HCT116 (cell line): ENCODE data around the gene TNNI3. TPM values are rescaled to one million over a fixed set of nuclear protein-coding genes. Genes with fewer than 3 reads are reported as not detected.

Experiments
- ATAC-seq: fragments of 200-7000 bp; cut with Tn5 transposase; 2 replicates; pipeline ENCODE4 v1.9.1; 2020; ENCODE audit warnings: mild to moderate bottlenecking, moderate library complexity
- BruUV-seq: library from RNA; stranded (reverse); fragments of 400-500 nt; replicated peaks from 2 replicates; lab custom pipeline; 2021; lab: Mats Ljungman, UMichigan
- CTCF ChIA-PET: fragments of 300-600 bp; sonication (Branson Sonifier 250); formaldehyde crosslinking; loops from one replicate; lab custom pipeline; 2021; ENCODE audit warnings: antibody characterized with exemption; lab: Charles Lee
- POLR2A ChIA-PET: fragments of 300-600, 350-600 bp; sonication (Branson Sonifier 250); formaldehyde crosslinking; loops from one replicate; lab custom pipeline; 2021; ENCODE audit warnings: antibody characterized with exemption; lab: Charles Lee
- RAD21 ChIA-PET, 2 experiments: fragments of 300-600 bp; sonication (Branson Sonifier 250); formaldehyde crosslinking; loops; one replicate each; lab custom pipeline; 2023; ENCODE audit warnings: low total read pairs in 2 of 2; ENCODE audit not compliant: uncharacterized antibody in 2 of 2, unreplicated experiment in 2 of 2, low non-redundant PET in 1 of 2; lab: Charles Lee
- DNase-seq: peaks from one replicate; pipeline ENCODE4 v3.0.0-alpha.2; 2010; ENCODE audit warnings: low read depth, low spot score
- H2AFZ ChIP-seq: fragments of 200-600 bp; shearing (Covaris generic), sonication (generic); 2 replicates; pipeline ENCODE4 v1.6.1; 2017; ENCODE audit warnings: low read depth, mixed run types, mixed read lengths, antibody characterized with exemption, low read length; ENCODE audit not compliant: poor library complexity, severe bottlenecking
- H3K27ac ChIP-seq: 2 replicates; pipeline ENCODE4 v1.5.1; 2012; ENCODE audit warnings: low read depth, low read length
- H3K27me3 ChIP-seq: fragments of 200-600 bp; sonication (generic); 2 replicates; pipeline ENCODE4 v1.6.1; 2016; ENCODE audit warnings: mixed run types, low read length, mixed read lengths; ENCODE audit not compliant: insufficient read depth
- H3K36me3 ChIP-seq, 2 experiments: fragments of 200-500 bp in 1 of 2; fragments of 200-600 bp in 1 of 2; sonication (Bioruptor generic) in 1 of 2; sonication (generic) in 1 of 2; 2 replicates each; pipeline versions ENCODE4 v1.5.1 to v1.6.1; 2014 to 2016; ENCODE audit warnings: low read length in 2 of 2, inconsistent platforms in 1 of 2, mixed read lengths in 1 of 2, mixed run types in 1 of 2; ENCODE audit not compliant: insufficient read depth in 2 of 2, control insufficient read depth in 1 of 2
- H3K4me1 ChIP-seq, 2 experiments: fragments of 200-600 bp in 1 of 2; sonication (generic) in 1 of 2; 2 replicates each; pipeline versions ENCODE4 v1.5.1 to v1.6.1; 2012 to 2017; ENCODE audit warnings: low read length in 2 of 2, inconsistent platforms in 1 of 2, mild to moderate bottlenecking in 1 of 2, mixed read lengths in 1 of 2, mixed run types in 1 of 2, moderate library complexity in 1 of 2; ENCODE audit not compliant: insufficient read depth in 2 of 2, control insufficient read depth in 1 of 2
- H3K4me2 ChIP-seq: fragments of 200-600 bp; sonication (generic); 2 replicates; pipeline ENCODE4 v1.6.1; 2017; ENCODE audit warnings: mixed run types, low read length, mixed read lengths
- H3K4me3 ChIP-seq, 2 experiments: fragments of 200-600 bp in 1 of 2; sonication (generic) in 1 of 2; replicated peaks in 1 of 2; 2 replicates each; pipeline ENCODE4 v1.5.1; 2011 to 2016; ENCODE audit warnings: low read length in 2 of 2, control low read depth in 1 of 2, low read depth in 1 of 2, mild to moderate bottlenecking in 1 of 2, mixed read lengths in 1 of 2, mixed run types in 1 of 2
- H3K79me2 ChIP-seq: fragments of 200-600 bp; sonication (generic); 2 replicates; pipeline ENCODE4 v1.6.1; 2017; ENCODE audit warnings: mild to moderate bottlenecking, mixed run types, low read length, moderate library complexity, mixed read lengths; ENCODE audit not compliant: insufficient read depth
- H3K9ac ChIP-seq: fragments of 200-600 bp; sonication (generic); 2 replicates; pipeline ENCODE4 v1.6.1; 2016; ENCODE audit warnings: low read length, mixed read lengths
- H3K9me2 ChIP-seq: fragments of 200-600 bp; sonication (generic), shearing (Covaris generic); 2 replicates; pipeline ENCODE4 v1.6.1; 2017; ENCODE audit warnings: mixed run types, mild to moderate bottlenecking, moderate library complexity; ENCODE audit not compliant: insufficient read depth
- H3K9me3 ChIP-seq, 2 experiments: fragments of 200-500 bp in 1 of 2; fragments of 200-600 bp in 1 of 2; sonication (Bioruptor generic) in 1 of 2; sonication (generic) in 1 of 2; 2 replicates each; pipeline ENCODE4 v1.6.1; 2014 to 2017; ENCODE audit warnings: low read length in 2 of 2, mixed read lengths in 2 of 2, inconsistent platforms in 1 of 2, low read depth in 1 of 2, mild to moderate bottlenecking in 1 of 2, mixed run types in 1 of 2, moderate library complexity in 1 of 2; ENCODE audit not compliant: control insufficient read depth in 1 of 2, insufficient read depth in 1 of 2
- H4K20me1 ChIP-seq: fragments of 200-600 bp; sonication (generic), shearing (Covaris generic); 2 replicates; pipeline ENCODE4 v1.6.1; 2017; ENCODE audit warnings: mixed run types, mild to moderate bottlenecking, moderate library complexity; ENCODE audit not compliant: insufficient read depth
- ATF3 ChIP-seq: IDR thresholded peaks from 2 replicates; pipeline ENCODE4 v1.6.1; 2012
- CBX3 ChIP-seq: IDR thresholded peaks from 2 replicates; pipeline ENCODE4 v1.6.1; 2012; ENCODE audit warnings: low read depth
- EZH2 ChIP-seq: fragments of 200-600 bp; sonication (generic); IDR thresholded peaks from 2 replicates; pipeline ENCODE4 v1.6.1; 2017; ENCODE audit warnings: antibody characterized with exemption, mixed run types
- FOSL1 ChIP-seq: IDR thresholded peaks from 2 replicates; pipeline ENCODE4 v1.6.1; 2012; ENCODE audit warnings: low read depth
- MAX ChIP-seq: IDR thresholded peaks from 2 replicates; pipeline ENCODE4 v1.6.1; 2012
- POLR2AphosphoS5 ChIP-seq: IDR thresholded peaks from 2 replicates; pipeline ENCODE4 v1.6.1; 2011; ENCODE audit warnings: mild to moderate bottlenecking, low read depth, low read length, moderate library complexity
- REST ChIP-seq: IDR thresholded peaks from 2 replicates; pipeline ENCODE4 v1.6.1; 2012; ENCODE audit warnings: low read depth
- SP1 ChIP-seq: IDR thresholded peaks from 2 replicates; pipeline ENCODE4 v1.6.1; 2012; ENCODE audit warnings: low read depth
- TCF7L2 ChIP-seq: IDR thresholded peaks from 2 replicates; pipeline ENCODE4 v1.7.0; 2011; ENCODE audit warnings: borderline replicate concordance, inconsistent platforms; ENCODE audit not compliant: insufficient read depth, insufficient read length; ENCODE audit errors: extremely low read depth
- ZBTB33 ChIP-seq: IDR thresholded peaks from 2 replicates; pipeline ENCODE4 v1.6.1; 2011; ENCODE audit warnings: mild to moderate bottlenecking, low read length, moderate library complexity; ENCODE audit not compliant: insufficient replicate concordance; ENCODE audit errors: extremely low read depth
- ZFX ChIP-seq: fragments of 450-650 bp; IDR thresholded peaks from 2 replicates; pipeline ENCODE4 v1.6.1; 2017
- ZNF274 ChIP-seq: fragments of 200-500 bp; sonication (Bioruptor generic); IDR thresholded peaks from 2 replicates; pipeline ENCODE4 v1.6.1; 2014; ENCODE audit warnings: mild to moderate bottlenecking, low read depth, low read length, inconsistent platforms
- intact Hi-C: fragments of 100-400 bp; cut with micrococcal nuclease; formaldehyde crosslinking; loops from 2 replicates; pipeline ENCODE4 v1.10.0; 2022
- total RNA-seq: library from RNA; stranded (reverse); gene quantifications from one replicate; pipeline ENCODE4 v1.2.1, GENCODE V29; 2021; ENCODE audit not compliant: unreplicated experiment

TNNI3 gene
- total RNA-seq, 1 experiment from 2014 or later, result 42.1 TPM

- no peaks in the 10 kb centered on the region for H4K20me1 ChIP-seq
- no peaks in the 10 kb centered on the region for H3K27me3 ChIP-seq
- peak overlapping the region; percentile 64 for H3K27ac ChIP-seq
- TF ChIP-seq REST, result no peak
- TF ChIP-seq FOSL1, result no peak
- no peak for TF ChIP-seq ATF3
- no peak for TF ChIP-seq SP1
- TF ChIP-seq POLR2AphosphoS5, result no peak
- TF ChIP-seq CBX3, result no peak
- no peak for TF ChIP-seq ZBTB33
- no peak for TF ChIP-seq ZFX
- TF ChIP-seq ZNF274, result no peak
- no peak for TF ChIP-seq MAX
- no peak for TF ChIP-seq TCF7L2
- no peak for TF ChIP-seq EZH2
- ATAC-seq (no peak), DNase-seq (no peak)
- H2AFZ ChIP-seq, result no peak overlapping the region
- peak overlapping the region; percentile 75 for H3K4me2 ChIP-seq
- peaks cover 31% of the 10 kb centered on the region for H3K79me2 ChIP-seq
- H3K9me2 ChIP-seq, result no peaks in the 10 kb centered on the region
- H3K4me1 ChIP-seq, result peaks cover 12 to 25% of the 10 kb centered on the region in 2 experiments
- BruUV-seq, result no TSS peak
- no peak overlapping the region for H3K4me3 ChIP-seq
- no peaks in the 10 kb centered on the region; a peak in 1 of 4 replicates for H3K36me3 ChIP-seq
- POLR2A ChIA-PET, result no interaction called here
- H3K9me3 ChIP-seq, result no peaks in the 10 kb centered on the region
- H3K9ac ChIP-seq, result no peak overlapping the region
- CTCF ChIA-PET, result no interaction called here
- intact Hi-C loops, result no loop called here
- RAD21 ChIA-PET, result no interaction called here
These were observed 38.5 kb downstream of the TNNI3 start for GRCh38 chr19:55119053-55119452.
